Left ventricle myocardium superior (tissue), 1 donor: ENCODE measurements around the gene COMT. TPM values are rescaled to one million over a fixed set of nuclear protein-coding genes. Genes with fewer than 3 reads are reported as not detected.
"Not testable (repeated sequence)": the region's sequence is repeated elsewhere in the genome, so short reads cannot be mapped to it uniquely, and the experiment has no call there.

Experiments
- ATAC-seq: fragments of 200-7000 bp; cut with Tn5 transposase; one replicate; pipeline ENCODE4 v1.9.1; 2020; ENCODE audit warnings: mild to moderate bottlenecking, moderate library complexity
- DNase-seq: peaks from one replicate; pipeline ENCODE4 v3.0.0-alpha.2; 2020
- intact Hi-C: fragments of 100-400 bp; cut with micrococcal nuclease; formaldehyde crosslinking; loops from one replicate; pipeline ENCODE4 v1.11.0; 2022
- total RNA-seq: library from RNA; stranded (reverse); fragmentation: NEBNext Ultra II Directional; extraction: Animal tissue kit (Norgen Biotek cat#: 25700); gene quantifications from one replicate; pipeline ENCODE4 v1.2.1, GENCODE V29; 2021
- donor health status: DM: no; HTN: yes; CAD: no; lungs with severe emphysema.

Gene COMT
- total RNA-seq, 1 donor from 2014 or later, result 83.4 TPM

GRCh38 chr22:19905347-19906276 lies 36.0 kb upstream of the COMT start:
- intact Hi-C loops, result no loop called here
- no peak for ATAC-seq
- DNase-seq, result no peak

GRCh38 chr22:19906864-19907263 lies 34.7 kb upstream of the COMT start:
- intact Hi-C loops, ATAC-seq, DNase-seq: not testable (repeated sequence)

- DNase-seq, ATAC-seq, intact Hi-C loops: not testable (repeated sequence)
These were observed 33.7 kb upstream of the COMT start for GRCh38 chr22:19907902-19908301.

- peak; percentile 90 for DNase-seq
These were observed 32.0 kb upstream of the COMT start for GRCh38 chr22:19909350-19910179.

GRCh38 chr22:19910180-19910744 lies 31.3 kb upstream of the COMT start:
- DNase-seq, result no peak
- intact Hi-C loops, result loop anchor here (5.0 kb wide), 1 partner anchor 178 kb away; no protein-coding TSS in a partner anchor
- ATAC-seq, result no peak

More at GRCh38 chr22:19909350-19910179, 32.0 kb upstream of the COMT start:
- intact Hi-C loops, result loop anchor here (5.0 kb wide), 1 partner anchor 177 kb away; no protein-coding TSS in a partner anchor
- peak; percentile 94 for ATAC-seq

- intact Hi-C loops, result loop anchor here (5.0 kb wide), 1 partner anchor 179 kb away; no protein-coding TSS in a partner anchor
- ATAC-seq (no peak), DNase-seq (no peak)
These were observed 29.9 kb upstream of the COMT start for GRCh38 chr22:19911540-19912270.

- DNase-seq, result no peak
- intact Hi-C loops, result loop anchor here (5.0 kb wide), 1 partner anchor 180 kb away; no protein-coding TSS in a partner anchor
These were observed 29.1 kb upstream of the COMT start for GRCh38 chr22:19912271-19912999.

GRCh38 chr22:19913337-19913936 lies 28.1 kb upstream of the COMT start:
- DNase-seq, result no peak
- intact Hi-C loops, result loop anchor here (5.0 kb wide), 1 partner anchor 181 kb away; no protein-coding TSS in a partner anchor
- ATAC-seq, result no peak

More at GRCh38 chr22:19912271-19912999, 29.1 kb upstream of the COMT start:
- no peak for ATAC-seq

- DNase-seq (no peak), ATAC-seq (no peak)
- intact Hi-C loops, result loop anchor here (5.0 kb wide), 1 partner anchor 182 kb away; no protein-coding TSS in a partner anchor
These were observed 27.2 kb upstream of the COMT start for GRCh38 chr22:19914201-19914943.

- ATAC-seq, result no peak
- DNase-seq, result no peak
- intact Hi-C loops, result no loop called here
These were observed 26.2 kb upstream of the COMT start for GRCh38 chr22:19915287-19915954.

- ATAC-seq (no peak), DNase-seq (no peak)
- intact Hi-C loops, result no loop called here
These were observed 25.6 kb upstream of the COMT start for GRCh38 chr22:19916006-19916405.

- DNase-seq, result no peak
- intact Hi-C loops, result no loop called here
- no peak for ATAC-seq
These were observed 24.6 kb upstream of the COMT start for GRCh38 chr22:19916941-19917340.

- DNase-seq (no peak), ATAC-seq (no peak)
- intact Hi-C loops, result no loop called here
These were observed 24.0 kb upstream of the COMT start for GRCh38 chr22:19917389-19918138.

GRCh38 chr22:19918332-19919106 lies 23.1 kb upstream of the COMT start:
- no peak for DNase-seq
- no peak for ATAC-seq
- intact Hi-C loops, result no loop called here
